K562 (cell line): ENCODE results near the gene DHDDS. TPM values are rescaled to one million over a fixed set of nuclear protein-coding genes. Genes with fewer than 3 reads are reported as not detected.
A peak's percentile ranks its signal among the peaks of the same experiment; 100 is the strongest.

Experiments
- BDP1 ChIP-seq: IDR thresholded peaks from 3 replicates; pipeline ENCODE4 v1.6.1; 2011; ENCODE audit not compliant: insufficient read length, insufficient read depth
- EP400 ChIP-seq: fragments of 450-650 bp; IDR thresholded peaks from 2 replicates; pipeline ENCODE4 v1.6.1; 2017; ENCODE audit warnings: antibody characterized with exemption, mild to moderate bottlenecking, moderate library complexity
- ESRRB ChIP-seq: fragments of 250-450 bp; sonication (Bioruptor Pico); IDR thresholded peaks from 2 replicates; pipeline ENCODE4 v1.5.0; 2020; ENCODE audit warnings: mild to moderate bottlenecking, moderate library complexity, borderline replicate concordance
- FOXA3 ChIP-seq, 2 experiments: fragments of 450-650 bp in 1 of 2; sonication (generic) in 1 of 2; formaldehyde crosslinking; IDR thresholded peaks in 1 of 2; conservative IDR thresholded peaks in 1 of 2; 2 replicates each; pipeline versions ENCODE4 v1.4.0 to v1.8.0; 2020 to 2022; ENCODE audit warnings: mild to moderate bottlenecking in 2 of 2, missing genetic modification reagents in 1 of 2
- GABPA ChIP-seq: fragments of 200-800 bp; sonication (Bioruptor generic); conservative IDR thresholded peaks from 2 replicates; pipeline ENCODE4 v1.6.1; 2016; ENCODE audit warnings: low read depth, missing genetic modification characterization, missing compliant biosample characterization
- GTF2F1 ChIP-seq: IDR thresholded peaks from 2 replicates; pipeline ENCODE4 v1.6.1; 2011; ENCODE audit warnings: low read depth, low read length, improper control_type of control experiment
- HDAC3 ChIP-seq: fragments of 450-650 bp; IDR thresholded peaks from 2 replicates; pipeline ENCODE4 v1.6.1; 2018; ENCODE audit warnings: borderline replicate concordance, mild to moderate bottlenecking, moderate library complexity; ENCODE audit not compliant: partially characterized antibody
- HINFP ChIP-seq: fragments of 450-650 bp; conservative IDR thresholded peaks from 2 replicates; pipeline ENCODE4 v1.6.1; 2016; ENCODE audit warnings: missing genetic modification characterization, low read depth, mild to moderate bottlenecking, control low read depth, missing compliant biosample characterization
- JUNB ChIP-seq: fragments of 450-650 bp; formaldehyde crosslinking; conservative IDR thresholded peaks from 2 replicates; pipeline ENCODE4 v1.4.0; 2020; ENCODE audit warnings: mild to moderate bottlenecking
- L3MBTL2 ChIP-seq: fragments of 450-650 bp; IDR thresholded peaks from 2 replicates; pipeline ENCODE4 v1.6.1; 2016; ENCODE audit warnings: mild to moderate bottlenecking, moderate library complexity
- NFIC ChIP-seq: fragments of 450-650 bp; IDR thresholded peaks from 2 replicates; pipeline ENCODE4 v1.6.1; 2017; ENCODE audit warnings: mild to moderate bottlenecking, inconsistent platforms
- PKNOX1 ChIP-seq: fragments of 450-650 bp; IDR thresholded peaks from 2 replicates; pipeline ENCODE4 v1.6.1; 2016
- PRMT5 ChIP-seq: sonication (generic); formaldehyde crosslinking; IDR thresholded peaks from 2 replicates; pipeline ENCODE4 v1.5.0; 2020; ENCODE audit warnings: missing genetic modification reagents
- RBM34 ChIP-seq: fragments of 200-400 bp; formaldehyde crosslinking; IDR thresholded peaks from 2 replicates; pipeline ENCODE4 v1.6.1; 2018; ENCODE audit warnings: low read length, borderline replicate concordance; ENCODE audit not compliant: insufficient read depth
- RFX1 ChIP-seq: fragments of 450-650 bp; IDR thresholded peaks from 2 replicates; pipeline ENCODE4 v1.6.1; 2016; ENCODE audit warnings: mild to moderate bottlenecking, moderate library complexity
- SLC30A9 ChIP-seq: fragments of 250-450 bp; sonication (Bioruptor Pico); IDR thresholded peaks from 2 replicates; pipeline ENCODE4 v1.8.0; 2022; ENCODE audit warnings: mild to moderate bottlenecking, moderate library complexity
- SMAD3 ChIP-seq: fragments of 450-650 bp; formaldehyde crosslinking; conservative IDR thresholded peaks from 2 replicates; pipeline ENCODE4 v1.4.0; 2020; ENCODE audit warnings: mild to moderate bottlenecking
- SRF ChIP-seq, 2 experiments: fragments of 250-450, 450-650 bp in 1 of 2; sonication (Bioruptor Pico) in 1 of 2; sonication (generic) in 1 of 2; formaldehyde crosslinking; IDR thresholded peaks; 2 replicates each; pipeline versions ENCODE4 v1.5.0 to v1.5.1; 2020 to 2022; ENCODE audit warnings: mild to moderate bottlenecking in 1 of 2, missing genetic modification reagents in 1 of 2
- SRSF3 ChIP-seq: fragments of 200-400 bp; formaldehyde crosslinking; IDR thresholded peaks from 2 replicates; pipeline ENCODE4 v1.6.1; 2016; ENCODE audit warnings: mild to moderate bottlenecking, low read length, moderate library complexity; ENCODE audit not compliant: insufficient read depth
- TAF1 ChIP-seq: IDR thresholded peaks from 2 replicates; pipeline ENCODE4 v1.6.1; 2011; ENCODE audit warnings: mild to moderate bottlenecking, low read length, moderate library complexity; ENCODE audit not compliant: insufficient read depth, control insufficient read depth, severe bottlenecking; ENCODE audit errors: extremely low read depth
- TCF7 ChIP-seq: sonication (generic); IDR thresholded peaks from 2 replicates; pipeline ENCODE4 v1.6.1; 2016; ENCODE audit warnings: antibody characterized with exemption, borderline replicate concordance
- VEZF1 ChIP-seq: fragments of 200-800 bp; sonication (Bioruptor generic); IDR thresholded peaks from 2 replicates; pipeline ENCODE4 v1.6.1; 2017; ENCODE audit warnings: missing genetic modification characterization, missing compliant biosample characterization
- ZKSCAN1 ChIP-seq: fragments of 150-350 bp; IDR thresholded peaks from 2 replicates; pipeline ENCODE4 v1.6.1; 2016; ENCODE audit warnings: low read depth, low read length
- ZNF274 ChIP-seq: IDR thresholded peaks from 2 replicates; pipeline ENCODE4 v1.6.1; 2011; ENCODE audit warnings: low read depth, mild to moderate bottlenecking, low read length, moderate library complexity, borderline replicate concordance
- ZNF282 ChIP-seq: sonication (generic); formaldehyde crosslinking; IDR thresholded peaks from 2 replicates; pipeline ENCODE4 v1.8.1; 2023; ENCODE audit warnings: missing genetic modification reagents
- ZNF41 ChIP-seq: fragments of 250-450 bp; sonication (Bioruptor Pico); conservative IDR thresholded peaks from 2 replicates; pipeline ENCODE4 v1.4.0; 2020; ENCODE audit warnings: mild to moderate bottlenecking
- ZNF75A ChIP-seq: fragments of 450-650 bp; formaldehyde crosslinking; IDR thresholded peaks from 2 replicates; pipeline ENCODE4 v1.4.0; 2020; ENCODE audit warnings: mild to moderate bottlenecking
- ZNF830 ChIP-seq: fragments of 250-450 bp; sonication (Bioruptor Pico); IDR thresholded peaks from 2 replicates; pipeline ENCODE4 v1.5.0; 2021; ENCODE audit warnings: mild to moderate bottlenecking
- polyA plus RNA-seq, 8 experiments: library from polyadenylated mRNA; depleted of rRNA in 4 of 8; stranded (reverse) in 5 of 8; unstranded in 3 of 8; fragments of >200 nt; fragmentation: Nextera tagmentation in 2 of 8; fragmentation: Illumina TruSeq in 1 of 8; extraction: Ambion mirVana in 2 of 8; extraction: Trizol in 1 of 8; gene quantifications; 2 replicates each; pipeline versions ENCODE4 v1.2.1 to v1.2.3, GENCODE V29; 2011 to 2014; ENCODE audit warnings: inconsistent platforms in 1 of 8, missing spikeins in 1 of 8
- total RNA-seq, 7 experiments: library from RNA; depleted of rRNA in 6 of 7; stranded (reverse); fragments of >200 nt in 6 of 7; fragmentation: Illumina TruSeq in 2 of 7; extraction: Trizol in 2 of 7; gene quantifications; 2 replicates each; pipeline versions ENCODE4 v1.2.1 to v1.2.3, GENCODE V29; 2011 to 2021; ENCODE audit warnings: low replicate concordance in 1 of 7

DHDDS gene
- total and polyA plus RNA-seq, 9 of the 15 experiments (the other 6 are each of a cell fraction or from before 2014, with no cell fraction given), result 33.3 to 55.0 (median 44.3) TPM

- TF ChIP-seq ZNF75A (CRISPR knock-in tag) (no peak), L3MBTL2 (peak; percentile 88), PRMT5 (CRISPR knock-in tag) (no peak), SRF (CRISPR knock-in tag; IDR thresholded peaks at IDR 0.05) (no peak), SRSF3 (no peak), ZNF282 (no peak), PKNOX1 (peak; percentile 83), EP400 (no peak; the same call in 1 of the 2 replicates), VEZF1 (no peak), HDAC3 (no peak), SMAD3 (no peak), JUNB (CRISPR knock-in tag) (peak; percentile 77), HINFP (tag) (no peak), ZNF41 (CRISPR knock-in tag) (no peak), BDP1 (no peak), ZKSCAN1 (no peak), ZNF274 (no peak), GABPA (tag) (no peak), ESRRB (no peak), GTF2F1 (no peak), ZNF830 (CRISPR knock-in tag) (no peak), RFX1 (no peak), NFIC (no peak; the same call in 1 of the 2 replicates), TAF1 (no peak), RBM34 (no peak), TCF7 (no peak), FOXA3 (CRISPR knock-in tag; conservative IDR thresholded peaks at IDR 0.05 in 1 of 2, IDR thresholded peaks at IDR 0.05 in 1 of 2) (no peak; a peak in 1 of 4 replicates), SLC30A9 (CRISPR knock-in tag) (no peak)
These were observed 44.7 kb upstream of the DHDDS start (continued) for GRCh38 chr1:26387447-26387846.
